HG03095 (cell line): ENCODE results near the gene LRRC32.
"Not testable (repeated sequence)": the region's sequence is repeated elsewhere in the genome, so short reads cannot be mapped to it uniquely, and the experiment has no call there.

ENCODE experiments used
- ATAC-seq: cut with Tn5 transposase; IDR thresholded peaks from one replicate; pipeline ENCODE4 v1.9.1; 2021; ENCODE audit warnings: moderate library complexity; ENCODE audit not compliant: unreplicated experiment

LRRC32 gene

DNA sequence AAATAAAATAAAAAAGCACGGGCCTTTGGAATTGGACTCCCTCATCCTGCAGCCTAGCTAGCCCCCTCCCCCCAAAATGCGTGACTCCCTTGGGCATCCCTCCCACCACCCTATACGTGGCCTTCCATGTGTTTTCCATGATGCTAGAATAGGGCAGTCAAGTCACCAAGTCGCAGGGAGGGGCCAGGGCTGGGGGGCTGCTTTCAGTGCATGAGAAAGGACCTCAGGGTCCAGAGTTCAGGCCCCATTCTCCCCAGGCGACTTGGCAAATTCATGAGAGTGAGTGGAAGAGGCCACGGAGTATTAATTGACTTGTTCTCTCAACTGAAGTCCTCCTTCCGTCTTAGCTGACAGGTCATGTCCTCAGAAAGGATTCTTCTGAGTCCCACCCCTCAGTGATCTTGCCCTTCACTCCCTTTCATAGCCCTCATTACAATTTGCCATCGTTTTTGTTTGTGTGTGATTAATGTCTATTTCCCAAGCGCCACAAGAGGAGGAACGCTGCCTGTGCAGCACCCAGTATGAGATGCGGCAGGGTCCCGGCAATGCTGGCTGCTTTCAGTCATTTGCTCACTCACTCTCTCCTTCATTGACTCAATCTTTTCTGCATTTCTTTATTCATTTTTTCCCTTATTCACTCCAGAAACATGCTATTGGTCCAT is 17.4 kb downstream of the LRRC32 start:
- no peak for ATAC-seq

DNA sequence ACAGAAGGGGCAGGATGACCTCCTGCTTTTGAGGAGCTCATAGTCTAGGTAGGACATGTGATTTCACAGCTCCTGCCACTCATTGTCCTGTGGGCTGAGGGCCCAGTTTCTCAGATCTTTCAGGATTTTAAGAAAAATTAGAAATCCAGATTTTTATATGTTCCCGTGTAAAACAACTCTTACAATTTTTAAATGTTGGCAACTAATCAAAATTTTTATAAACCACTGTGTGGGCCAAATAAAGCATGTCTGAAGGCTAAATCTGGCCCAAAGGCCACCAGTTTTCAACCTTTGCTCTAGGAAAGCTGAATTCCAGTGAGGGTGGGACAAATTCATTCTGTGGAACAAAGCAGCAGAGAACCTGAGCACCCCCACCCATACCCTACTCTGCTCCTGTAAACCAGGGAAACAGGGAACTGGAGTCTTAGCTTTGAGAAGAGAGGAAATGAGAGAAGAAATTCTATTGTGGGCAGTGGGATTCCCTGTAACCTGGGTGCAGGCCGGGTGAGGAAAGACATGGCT is 20.6 kb downstream of the LRRC32 start:
- ATAC-seq: no peak

DNA sequence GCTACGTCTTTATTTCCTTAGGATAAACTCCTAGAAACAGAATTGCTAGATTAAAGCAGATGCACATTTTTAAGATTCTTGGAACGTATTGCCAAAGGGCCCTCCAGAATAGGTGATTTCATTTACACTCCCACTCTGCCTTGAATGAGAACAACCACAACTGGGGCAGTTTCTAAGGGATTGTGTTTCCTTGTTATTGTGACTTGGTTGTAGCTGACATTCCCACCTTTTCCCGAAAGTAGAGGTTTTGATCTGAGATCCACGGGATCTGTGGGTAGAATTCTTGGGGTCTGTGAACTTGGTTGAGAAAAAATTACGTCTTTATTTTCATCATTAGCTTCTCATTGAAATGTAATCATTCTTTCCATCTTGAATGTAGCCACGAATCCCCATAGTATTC is 21.5 kb downstream of the LRRC32 start:
- ATAC-seq: no peak

DNA sequence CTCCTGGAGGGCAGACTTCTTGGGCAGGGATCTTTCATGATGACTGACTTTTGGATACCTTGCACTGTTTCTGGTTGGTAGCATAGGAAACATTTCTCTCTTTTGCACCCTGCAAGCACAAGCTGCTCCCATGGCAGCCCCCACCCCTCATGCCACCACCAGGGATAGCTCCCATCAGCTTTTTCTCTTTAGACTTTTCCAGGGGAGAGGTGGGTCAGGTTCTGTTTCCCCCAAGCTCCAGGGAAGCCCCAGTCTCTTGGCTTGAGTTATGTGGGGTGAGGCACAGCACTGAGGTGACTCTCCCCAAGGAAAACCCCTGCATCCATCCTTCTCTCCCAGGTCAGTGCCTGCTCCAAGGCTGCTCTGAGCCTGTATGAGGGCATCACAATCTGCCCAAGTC is 22.5 kb downstream of the LRRC32 start:
- no peak for ATAC-seq

DNA sequence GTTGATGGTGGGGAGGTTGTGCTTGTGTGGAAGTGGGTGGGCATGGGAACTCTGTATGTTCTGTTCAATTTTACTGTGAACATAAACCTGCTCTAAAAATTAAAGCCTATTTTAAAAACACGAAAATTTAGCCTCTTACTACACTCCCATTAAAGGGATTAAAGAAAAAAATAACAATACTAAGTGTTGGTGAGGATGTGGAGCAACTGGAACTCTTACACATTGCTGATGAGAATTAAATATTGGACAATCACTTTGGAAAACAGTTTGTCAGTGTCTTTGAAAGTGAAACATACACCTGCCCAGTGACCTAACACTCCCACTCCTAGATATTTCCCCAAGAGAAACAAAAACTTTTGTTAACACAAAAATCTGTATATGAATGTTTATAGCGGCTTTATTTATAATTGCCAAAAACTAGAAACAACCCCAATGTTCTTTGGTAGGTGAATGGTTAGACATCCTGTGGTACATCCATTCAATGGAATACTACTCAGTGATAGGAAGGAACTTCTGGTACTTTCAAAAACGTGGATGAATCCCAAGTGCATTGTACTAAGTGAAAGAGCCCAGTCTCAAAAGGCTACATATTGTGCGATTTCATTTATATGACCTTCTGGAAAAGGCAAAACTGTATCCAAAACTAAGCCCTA is 23.5 kb downstream of the LRRC32 start:
- ATAC-seq: no peak

DNA sequence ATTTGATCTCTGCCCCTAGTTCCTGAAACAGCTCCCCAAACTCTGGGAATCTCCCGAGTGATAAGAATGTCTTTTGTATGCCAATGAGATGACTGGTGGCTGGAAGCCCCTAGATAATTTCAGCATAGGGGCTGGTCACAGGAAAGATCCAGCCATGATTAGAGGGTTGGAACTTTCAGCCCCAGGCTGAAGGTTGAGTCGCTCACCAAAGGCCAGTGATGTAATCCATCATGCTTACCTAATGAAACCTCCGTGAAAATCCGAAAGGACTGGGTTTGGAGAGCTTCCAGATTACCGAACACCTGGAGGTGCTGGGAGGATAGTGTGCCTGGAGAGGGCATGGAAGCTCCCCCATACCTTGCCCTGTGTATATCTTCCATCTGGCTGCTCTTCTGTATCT is 26.0 kb downstream of the LRRC32 start:
- no peak for ATAC-seq

DNA sequence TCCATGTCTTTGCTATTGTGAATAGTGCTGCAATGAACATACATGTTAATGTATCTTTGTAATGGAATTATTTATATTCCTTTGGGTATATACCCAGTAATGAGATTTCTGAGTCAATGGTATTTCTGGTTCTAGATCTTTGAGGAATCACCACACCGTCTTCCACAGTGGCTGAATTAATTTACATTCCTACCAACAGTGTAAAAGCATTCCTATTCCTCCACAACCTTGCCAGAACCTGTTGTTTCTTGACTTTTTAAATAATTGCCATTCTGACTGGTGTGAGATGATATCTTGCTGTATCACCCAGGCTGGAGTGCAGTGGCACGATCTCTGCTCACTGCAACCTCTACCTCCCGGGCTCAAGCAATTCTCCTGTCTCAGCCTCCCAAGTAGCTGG is 26.8 kb downstream of the LRRC32 start:
- ATAC-seq: not testable (repeated sequence)

DNA sequence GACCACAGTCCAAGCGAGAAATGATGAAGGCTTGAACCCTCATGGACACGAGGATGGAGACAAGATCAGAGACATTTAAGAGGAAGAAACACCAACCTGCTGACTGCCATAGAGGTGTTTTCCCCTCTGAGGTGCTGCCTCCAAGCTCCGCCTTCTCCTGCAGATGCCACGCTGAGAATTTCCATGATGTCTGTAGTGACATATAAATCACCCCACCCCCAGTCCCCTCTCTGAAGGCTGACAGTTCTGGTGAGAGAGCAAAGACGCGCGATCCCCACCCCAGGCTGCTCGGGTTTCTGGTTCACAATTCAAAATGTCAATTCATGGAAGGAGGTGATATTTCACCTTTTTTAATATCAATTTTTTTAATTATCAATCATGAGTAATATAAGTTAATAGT is 28.2 kb downstream of the LRRC32 start:
- no peak for ATAC-seq

DNA sequence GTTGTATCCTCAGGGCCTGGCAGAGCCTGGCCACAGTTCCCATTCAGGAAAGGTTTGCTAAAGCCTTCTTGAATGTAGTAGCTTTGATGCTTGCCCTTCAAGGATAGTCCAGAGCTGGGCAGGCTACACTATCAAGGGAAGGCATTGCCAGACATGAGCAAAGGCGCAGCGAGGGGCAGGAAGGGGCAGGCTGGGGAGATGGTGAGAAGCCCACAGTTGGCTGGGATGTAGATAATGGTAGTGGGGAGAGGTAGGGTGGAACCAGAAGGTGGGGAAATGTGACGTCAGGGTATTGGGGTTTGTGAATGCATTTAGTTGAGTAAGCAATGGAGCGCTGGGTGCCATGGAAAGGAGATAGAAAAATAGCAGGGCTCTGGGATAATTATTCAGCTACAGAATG is 28.6 kb downstream of the LRRC32 start:
- no peak for ATAC-seq

DNA sequence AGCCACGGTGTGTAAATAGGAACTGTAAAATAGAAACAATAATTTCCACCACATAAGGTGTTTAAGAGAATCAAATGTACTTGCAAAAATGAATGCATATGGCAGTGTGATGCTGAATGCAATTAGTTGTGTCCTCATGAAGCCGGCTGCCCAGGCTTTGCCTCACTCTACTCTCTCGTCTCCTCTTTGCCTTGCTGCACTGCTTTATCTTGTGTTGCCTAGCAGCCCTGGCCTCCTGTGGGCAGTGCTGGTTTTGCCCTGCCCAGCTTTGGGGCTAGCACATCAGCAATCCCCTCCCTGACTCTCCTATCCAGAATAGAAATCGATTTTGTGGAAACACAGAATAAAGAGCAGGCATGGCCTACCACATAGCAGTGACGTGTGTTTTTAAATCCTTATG is 30.0 kb downstream of the LRRC32 start:
- ATAC-seq: no peak

DNA sequence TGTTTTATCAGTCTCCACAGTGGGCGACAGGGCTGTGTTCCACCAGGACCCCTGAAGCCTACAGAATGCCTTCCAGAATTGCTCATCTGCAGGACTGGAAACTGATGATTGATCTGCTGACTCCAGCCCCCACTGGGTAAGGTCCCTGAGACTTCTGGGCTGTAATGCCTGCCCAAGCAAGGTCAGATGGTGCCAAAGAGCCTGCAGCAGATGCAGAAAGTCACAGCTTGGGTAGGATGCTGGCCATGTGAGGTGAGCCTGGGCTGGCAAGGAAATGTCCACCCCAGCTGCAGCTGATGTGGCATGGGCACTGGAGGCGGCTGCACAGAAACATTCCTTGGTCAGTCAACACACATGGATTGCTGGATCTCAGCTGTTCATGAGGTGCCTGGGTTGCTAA is 30.9 kb downstream of the LRRC32 start:
- no peak for ATAC-seq

DNA sequence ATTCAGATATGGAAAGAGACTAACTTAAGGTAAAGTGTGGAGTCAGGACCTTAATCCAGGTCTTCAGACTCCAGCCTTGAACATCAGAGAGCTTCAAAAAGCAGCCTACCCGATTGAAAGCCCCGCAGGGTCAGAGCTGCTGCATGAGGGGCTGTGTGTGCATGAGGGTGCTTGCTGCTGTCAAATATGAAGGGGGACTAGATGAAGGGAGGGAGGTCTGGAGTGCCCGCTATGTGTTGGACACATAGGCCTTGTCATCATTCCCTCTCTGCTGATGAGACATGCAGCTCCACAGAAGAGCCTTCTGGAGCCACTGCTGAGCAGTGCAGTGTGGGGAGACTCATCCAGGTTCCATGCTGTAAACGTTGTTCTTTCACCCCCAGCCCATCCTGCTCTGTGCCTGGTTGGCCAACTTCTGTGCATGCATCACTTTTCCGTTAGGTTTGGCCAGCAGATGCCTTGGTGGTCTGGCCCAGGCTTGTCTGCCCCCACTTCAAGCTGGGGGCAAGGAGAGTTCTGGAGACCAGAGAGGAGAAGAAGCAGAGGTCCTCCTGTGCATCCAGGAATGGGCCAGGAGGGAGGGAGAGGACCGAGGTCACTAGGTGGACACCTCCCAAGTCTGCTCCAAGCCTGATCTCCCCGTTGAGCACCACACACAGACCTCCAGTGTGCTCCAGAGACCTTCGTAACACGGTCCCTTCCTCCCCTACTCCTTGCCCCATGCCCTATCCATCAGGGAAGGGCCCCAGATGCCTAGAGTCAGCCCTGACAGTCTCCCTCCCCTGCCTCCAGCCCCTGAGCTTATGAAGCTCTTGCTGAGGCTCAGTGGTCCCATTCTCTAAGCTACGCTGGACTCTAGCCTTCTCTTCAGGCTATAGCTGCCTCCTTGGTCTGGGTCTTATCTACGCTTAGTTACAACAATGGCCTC is 32.0 kb downstream of the LRRC32 start:
- ATAC-seq: no peak

DNA sequence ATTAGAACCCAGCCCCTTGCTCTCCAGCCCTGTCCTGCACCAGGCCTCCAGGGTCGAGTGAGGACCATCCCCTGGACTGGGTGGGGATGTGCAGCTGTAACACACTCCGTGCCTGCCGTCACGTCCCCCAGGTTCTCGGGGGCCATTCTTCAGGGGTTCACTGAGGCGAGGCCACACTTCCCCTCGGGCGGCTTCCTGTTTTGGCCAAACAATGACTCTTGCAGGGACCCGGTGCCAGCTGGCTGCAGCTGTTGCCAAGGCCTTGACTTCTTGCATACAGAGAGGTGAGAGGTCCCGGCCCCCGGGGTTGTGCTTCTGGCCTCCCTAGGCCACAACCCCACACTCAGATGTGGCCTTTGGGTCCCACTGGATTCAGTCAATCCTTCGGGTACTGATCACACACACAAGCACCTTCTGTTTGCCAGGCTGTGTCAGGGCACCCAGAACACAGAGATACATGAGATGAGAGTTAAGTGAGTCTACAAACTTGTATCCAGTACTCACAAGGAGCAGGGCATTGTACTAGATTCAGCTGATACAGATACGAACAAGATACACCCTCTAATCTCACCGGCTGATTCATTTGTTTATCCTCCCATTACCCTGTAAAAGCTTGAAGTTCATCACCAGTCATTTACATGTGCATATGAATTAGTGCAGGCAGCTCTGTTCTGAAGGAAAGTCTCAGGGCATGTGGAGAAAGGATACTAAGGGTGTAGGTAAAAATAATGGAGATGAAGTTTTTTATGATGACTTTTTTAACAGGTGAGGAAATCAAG is 32.9 kb downstream of the LRRC32 start:
- ATAC-seq: peak; percentile 83

DNA sequence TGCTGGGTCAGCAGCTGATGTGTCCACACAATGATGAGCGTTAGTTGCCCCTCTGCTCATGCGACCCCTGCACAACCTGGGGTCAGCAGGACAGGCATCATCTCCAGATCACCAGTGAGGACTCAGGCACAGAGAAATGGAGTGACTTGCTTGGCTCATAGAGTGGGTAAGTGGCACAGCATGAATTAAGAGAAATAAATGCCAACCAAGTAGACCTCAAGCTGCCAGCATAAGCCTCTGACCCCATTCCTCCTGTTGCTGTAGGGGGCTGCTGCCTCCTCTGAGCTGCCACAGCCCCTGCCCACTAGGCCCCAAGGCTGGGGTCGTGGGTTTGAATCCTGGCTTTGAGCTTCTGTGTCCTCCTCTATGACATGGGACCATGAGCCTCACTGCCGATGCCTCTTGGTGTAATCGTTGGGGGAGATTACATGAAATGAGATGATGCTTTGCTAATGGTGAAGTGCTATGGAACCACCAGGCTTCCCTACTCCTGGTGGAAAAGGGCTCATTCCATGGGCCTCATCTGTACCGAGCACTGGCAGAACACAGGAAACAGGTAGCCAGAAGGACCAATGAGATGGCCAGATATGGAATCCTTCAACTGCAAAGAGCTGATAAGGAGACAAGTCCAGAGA is 33.6 kb downstream of the LRRC32 start:
- ATAC-seq: no peak

DNA sequence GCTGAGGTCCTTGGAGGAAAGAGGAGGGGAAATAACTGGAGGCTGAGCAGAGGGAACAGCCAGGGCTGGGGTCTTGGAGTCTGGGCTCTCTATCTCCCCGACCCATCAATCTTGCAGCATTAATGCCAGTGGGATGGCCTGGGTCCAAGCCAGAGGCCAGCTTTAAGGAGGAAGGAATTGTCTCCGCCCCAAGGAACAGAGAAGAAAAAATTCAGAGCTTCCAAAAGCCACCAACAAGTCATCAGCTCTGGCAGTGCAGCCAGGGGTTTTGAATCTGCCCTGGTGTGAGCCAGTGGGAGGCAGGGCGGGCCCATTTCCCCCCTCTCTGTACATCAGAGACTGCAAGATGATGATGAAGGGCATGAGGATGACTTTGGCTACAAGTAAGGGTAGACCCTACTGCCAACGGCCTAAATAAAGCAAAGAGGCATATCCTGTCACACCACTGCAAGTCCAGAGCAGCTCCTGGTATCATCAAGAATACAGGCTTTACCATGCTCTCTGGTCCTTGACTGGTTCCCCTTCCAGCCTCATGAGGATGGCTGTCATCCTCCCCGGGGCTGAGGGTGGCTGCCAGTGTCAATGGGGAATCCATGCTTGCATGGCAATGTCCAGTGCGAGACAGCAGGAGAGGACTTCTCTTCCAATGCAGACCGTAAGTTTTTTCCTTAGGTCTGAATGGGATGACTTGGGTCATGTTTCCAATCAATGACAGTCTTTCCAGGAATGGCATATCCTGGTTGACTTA is 34.4 kb downstream of the LRRC32 start:
- ATAC-seq: no peak

DNA sequence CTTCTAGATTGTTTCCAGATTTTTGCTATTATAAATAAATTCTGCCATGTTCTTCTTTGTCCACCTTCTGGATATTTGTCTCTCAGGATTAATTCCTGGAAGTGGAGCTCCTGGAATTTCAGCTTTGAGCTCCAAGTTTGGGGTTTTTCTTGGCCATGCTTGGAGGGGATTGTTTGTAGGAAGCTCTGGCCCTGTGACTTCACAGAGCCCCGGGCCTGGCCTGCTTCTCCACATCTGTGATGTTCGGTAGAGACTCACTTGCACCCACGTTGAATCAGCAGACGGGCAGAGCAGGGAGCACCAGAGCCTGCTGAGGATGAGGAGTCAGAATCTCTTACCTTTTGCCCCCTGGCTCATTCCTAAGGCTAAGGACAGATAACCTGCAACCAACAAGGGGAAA is 35.7 kb downstream of the LRRC32 start:
- ATAC-seq: no peak

DNA sequence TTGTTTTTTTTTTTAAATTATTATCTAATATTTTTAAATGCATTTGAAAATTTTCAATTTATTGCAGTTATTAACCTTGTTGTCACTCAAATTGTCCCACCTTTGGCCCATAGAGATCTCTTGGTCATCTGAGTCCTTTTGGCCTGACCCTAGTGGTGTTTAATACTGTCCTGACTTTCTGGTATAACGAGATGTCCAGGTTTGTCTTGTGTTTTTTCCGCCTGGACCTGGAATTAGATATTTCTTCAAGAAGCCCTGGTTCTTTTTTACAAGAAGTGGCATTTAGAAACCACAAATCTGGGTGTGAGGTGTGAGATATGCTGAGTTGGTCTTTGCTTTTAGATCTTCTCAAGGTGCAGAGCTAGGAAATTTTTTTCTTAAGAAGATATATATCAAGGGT is 38.1 kb downstream of the LRRC32 start:
- no peak for ATAC-seq

DNA sequence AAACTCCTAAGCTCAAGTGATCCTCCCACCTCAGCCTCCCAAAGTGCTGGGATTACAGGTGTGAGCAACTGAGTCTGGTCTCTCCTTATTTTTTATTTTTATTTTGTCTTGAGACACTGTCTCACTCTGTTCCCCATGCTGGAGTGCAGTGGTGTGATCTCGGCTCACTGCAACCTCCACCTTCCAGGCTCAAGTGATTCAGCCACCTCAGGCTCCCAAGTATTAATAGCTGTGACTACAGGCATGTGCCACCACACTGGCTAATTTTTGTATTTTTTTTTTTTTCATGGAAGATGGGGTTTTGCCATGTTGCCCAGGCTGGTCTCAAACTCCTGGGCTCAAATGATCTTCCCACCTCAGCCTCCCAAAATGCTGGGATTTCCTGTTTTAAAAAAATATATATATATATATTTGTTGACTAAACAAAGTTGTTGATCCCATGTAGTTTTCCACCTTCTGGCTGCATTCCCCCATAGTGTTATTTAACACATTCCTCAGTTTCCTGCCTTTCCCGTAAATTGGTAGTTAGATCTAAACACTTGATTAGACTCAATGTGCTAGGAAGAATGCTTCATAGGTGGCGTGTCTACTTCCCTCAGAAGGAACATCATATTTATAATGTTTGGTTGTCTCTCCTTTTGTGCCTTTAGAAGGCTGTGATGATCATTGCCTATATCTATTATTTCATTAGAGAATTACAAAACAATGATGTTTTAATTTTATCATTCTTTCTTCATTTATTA is 38.8 kb downstream of the LRRC32 start:
- no peak for ATAC-seq
